Heart left ventricle (tissue), 13 donors: ENCODE results near the gene PLCH1.

Experiments used
- CTCF ChIP-seq, 12 donors: fragments of 200-600 bp; sonication (generic) in 4 of 12; IDR thresholded peaks; one replicate each; pipeline versions ENCODE4 v1.5.0 to v1.8.0; 2018 to 2022; ENCODE audit warnings: antibody characterized with exemption in 12 of 12, mild to moderate bottlenecking in 5 of 12
- POLR2A ChIP-seq, 2 donors: fragments of 450-650 bp; IDR thresholded peaks; one replicate each; pipeline ENCODE4 v1.6.1; 2017; ENCODE audit warnings: antibody characterized with exemption in 2 of 2, mild to moderate bottlenecking in 2 of 2, moderate library complexity in 2 of 2
- donor health status: ischemic (EF 13 %, LVEDD 7.1; RV severe dilation, severe dysfunction).
- donor health status: DM: no; HTN: yes; CAD: no.
- donor health status: DM: no; HTN: no; CAD: no.
- donor health status: ischemic (EF 25% LVEDD 6.9; RV normal size, moderate dysfunction).
- donor health status: ischemic (EF 25% LVEDD 5.7; RV mildly dilated, moderate dysfunction).
- donor health status: ischemic (EF 35%, LVEDD 5.7; RV mildly dilated, moderate dysfunction).
- donor health status: nonischemic (EF 11% LVEDD 7.7; RV severe dilation, severe dysfunction).
- donor health status: DM: yes; HTN: yes; CAD: no.
- donor health status: PGD.
- donor health status: ischemic (EF 29% LVEDD 5.4; RV normal size, mild dysfunction).
- donor health status: nonischemic (EF 23%, LVEDD 6.1; RV moderate dilation, normal function).

- TF ChIP-seq CTCF (IDR thresholded peaks at IDR 0.05) (no peak), POLR2A (IDR thresholded peaks at IDR 0.05) (no peak)
These were observed 302.8 kb downstream of the PLCH1 start for GRCh38 chr3:155442072-155442471.
